WERI-Rb-1 (cell line): ENCODE results near the gene ZNF592.
A peak's percentile ranks its signal among the peaks of the same experiment; 100 is the strongest.
"Not testable (repeated sequence)": the region's sequence is repeated elsewhere in the genome, so short reads cannot be mapped to it uniquely, and the experiment has no call there.

Experiments
- DNase-seq: peaks from one replicate; pipeline ENCODE4 v3.0.0-alpha.2; 2020
- H3K27ac ChIP-seq: fragments of 250-450 bp; sonication (Bioruptor Pico); 2 replicates; pipeline ENCODE4 v1.5.1; 2020; ENCODE audit warnings: mild to moderate bottlenecking, moderate library complexity
- H3K27me3 ChIP-seq: fragments of 250-450 bp; sonication (Bioruptor Pico); 2 replicates; pipeline ENCODE4 v1.5.1; 2021; ENCODE audit warnings: mild to moderate bottlenecking, low read depth, moderate library complexity; ENCODE audit not compliant: insufficient read depth, severe bottlenecking
- H3K36me3 ChIP-seq: fragments of 250-450 bp; sonication (Bioruptor Pico); 2 replicates; pipeline ENCODE4 v1.5.1; 2020; ENCODE audit warnings: mild to moderate bottlenecking, moderate library complexity
- H3K4me3 ChIP-seq: 2 replicates; pipeline ENCODE4 v1.5.1; 2011; ENCODE audit warnings: low read depth, mild to moderate bottlenecking, control low read depth, low read length
- H3K9me3 ChIP-seq: fragments of 250-450 bp; sonication (Bioruptor Pico); 2 replicates; pipeline ENCODE4 v1.5.1; 2021; ENCODE audit warnings: mild to moderate bottlenecking, moderate library complexity; ENCODE audit not compliant: severe bottlenecking
- CTCF ChIP-seq: IDR thresholded peaks from 2 replicates; pipeline ENCODE4 v1.5.1; 2011; ENCODE audit warnings: low read depth, mild to moderate bottlenecking, control low read depth, inconsistent platforms, low read length

ZNF592 gene

GRCh38 chr15:84722628-84723027 lies 25.8 kb upstream of the ZNF592 start:
- H3K36me3 ChIP-seq: no peaks in the 10 kb centered on the region
- H3K27ac ChIP-seq: peak overlapping the region; percentile 40
- peak; percentile 25 for DNase-seq
- H3K9me3 ChIP-seq: no peaks in the 10 kb centered on the region
- no peak overlapping the region for H3K4me3 ChIP-seq
- H3K27me3 ChIP-seq: no peaks in the 10 kb centered on the region
- no peak for TF ChIP-seq CTCF

DNA sequence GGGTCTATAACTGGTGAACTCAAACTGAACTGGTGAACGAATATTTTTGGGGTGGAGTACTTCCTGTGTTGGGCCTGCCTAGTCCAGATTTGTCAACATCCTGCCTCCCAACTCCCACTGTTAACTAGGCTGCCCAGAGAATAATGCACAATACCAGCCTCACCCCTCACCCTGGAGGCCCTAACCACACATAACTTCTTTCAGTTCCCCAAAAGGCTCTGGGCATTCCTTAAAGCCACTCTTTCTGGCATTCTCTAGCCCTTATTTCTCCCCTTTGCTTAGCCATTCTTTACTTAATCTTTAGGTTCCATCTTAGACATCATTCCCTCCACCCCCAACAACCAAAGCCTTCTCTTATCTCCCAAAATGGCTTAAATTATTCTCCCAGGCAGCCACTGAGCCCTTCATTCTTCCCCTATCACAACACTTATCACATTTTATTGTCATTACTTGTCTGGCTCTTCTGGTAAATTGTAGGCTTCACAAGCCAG lies 23.3 kb upstream of the ZNF592 start:
- Histone ChIP-seq H3K36me3 (no peaks in the 10 kb centered on the region), H3K4me3 (no peak overlapping the region), H3K9me3 (no peaks in the 10 kb centered on the region), H3K27me3 (no peaks in the 10 kb centered on the region), H3K27ac (no peak overlapping the region)
- no peak for TF ChIP-seq CTCF
- DNase-seq: no peak

DNA sequence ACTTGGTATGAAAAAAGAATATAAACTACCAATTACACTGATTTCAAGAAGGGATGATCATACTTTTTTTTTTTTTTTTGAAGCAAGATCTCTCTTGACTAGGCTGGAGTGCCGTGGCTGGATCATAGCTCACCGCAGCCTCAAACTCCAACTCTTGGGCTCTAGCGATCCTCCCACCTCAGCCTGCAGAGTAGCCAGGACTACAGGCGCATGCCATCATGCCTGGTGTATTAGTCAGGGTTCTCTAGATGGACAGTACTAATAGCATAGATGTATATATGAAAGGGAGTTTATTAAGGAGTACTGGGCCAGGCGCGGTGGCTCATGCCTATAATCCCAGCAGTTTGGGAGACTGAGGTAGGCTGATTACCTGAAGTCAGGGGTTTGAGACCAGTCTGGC lies 21.0 kb upstream of the ZNF592 start:
- H3K4me3 ChIP-seq: no peak overlapping the region
- no peaks in the 10 kb centered on the region for H3K9me3 ChIP-seq
- TF ChIP-seq CTCF: no peak
- H3K27me3 ChIP-seq: no peaks in the 10 kb centered on the region
- H3K27ac ChIP-seq: no peak overlapping the region
- no peaks in the 10 kb centered on the region for H3K36me3 ChIP-seq
- DNase-seq: no peak

GRCh38 chr15:84731774-84732173 lies 16.6 kb upstream of the ZNF592 start:
- no peak for TF ChIP-seq CTCF
- Histone ChIP-seq H3K27me3 (no peaks in the 10 kb centered on the region), H3K9me3 (no peaks in the 10 kb centered on the region), H3K27ac (no peak overlapping the region), H3K4me3 (no peak overlapping the region), H3K36me3 (no peaks in the 10 kb centered on the region)
- DNase-seq: no peak

DNA sequence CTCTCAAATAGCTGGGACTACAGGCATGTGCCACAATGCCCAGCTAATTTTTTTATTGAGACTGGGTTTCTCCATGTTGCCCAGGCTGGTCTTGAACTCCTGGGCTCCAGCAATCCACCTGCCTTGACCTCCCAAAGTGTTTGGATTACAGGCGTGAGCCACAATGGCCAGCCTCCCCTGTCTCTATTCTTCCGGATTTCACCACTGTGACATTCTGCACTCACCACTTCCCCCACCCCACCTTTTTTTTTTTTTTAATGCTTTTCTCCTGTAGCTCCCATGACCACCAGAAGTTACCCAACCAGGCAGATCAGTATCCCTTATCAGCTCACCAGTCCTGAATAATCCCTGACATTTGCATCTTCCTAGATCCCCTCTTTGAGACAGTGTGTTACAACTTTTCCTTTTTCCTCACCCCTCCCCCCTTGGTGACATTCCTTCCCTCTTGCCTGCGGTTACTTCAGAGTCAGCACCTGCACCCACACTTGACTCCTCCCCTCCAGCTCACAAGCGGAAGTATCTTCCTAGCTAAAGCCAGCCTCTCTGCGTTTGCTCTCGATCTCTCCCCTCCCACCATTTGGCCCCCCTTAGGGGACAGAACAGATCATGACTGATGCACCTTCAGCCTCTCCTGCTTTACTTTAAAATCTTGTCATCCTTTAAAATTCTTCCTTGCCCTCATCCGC lies 13.5 kb upstream of the ZNF592 start:
- Histone ChIP-seq H3K4me3 (no peak overlapping the region), H3K27ac (no peak overlapping the region), H3K9me3 (no peaks in the 10 kb centered on the region), H3K36me3 (no peaks in the 10 kb centered on the region), H3K27me3 (no peaks in the 10 kb centered on the region)
- TF ChIP-seq CTCF: no peak
- DNase-seq: peak; percentile 37

DNA sequence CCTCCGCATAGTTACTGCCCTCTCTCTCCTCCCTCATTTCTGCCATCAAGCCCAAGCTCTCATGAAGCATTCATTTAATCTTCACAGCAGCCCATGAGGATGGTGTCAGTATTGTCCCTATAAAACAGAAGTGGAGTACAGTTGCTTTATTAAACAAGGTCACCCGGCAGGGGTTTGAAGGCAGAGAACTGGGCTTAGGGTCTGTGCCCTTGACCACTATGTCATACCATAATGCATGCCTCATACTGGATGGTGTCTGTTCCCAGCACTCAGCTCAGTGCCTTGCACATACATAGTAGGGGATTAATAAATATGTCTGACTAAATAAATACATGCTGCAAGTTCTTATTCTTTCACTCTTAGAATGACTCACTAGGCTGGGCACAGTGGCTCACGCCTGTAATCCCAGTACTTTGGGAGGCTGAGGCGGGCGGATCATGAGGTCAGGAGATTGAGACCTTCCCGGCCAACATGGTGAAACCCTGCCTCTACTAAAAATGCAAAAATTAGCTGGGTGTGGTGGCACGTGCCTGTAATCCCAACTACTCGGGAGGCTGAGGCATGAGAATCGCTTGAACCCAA lies 12.8 kb upstream of the ZNF592 start:
- not testable (repeated sequence) for H3K4me3 ChIP-seq, DNase-seq, H3K27ac ChIP-seq

More for the DNA sequence above, 12.8 kb upstream of the ZNF592 start:
- H3K9me3 ChIP-seq, H3K27me3 ChIP-seq, H3K36me3 ChIP-seq: not testable (repeated sequence)
